Activated CD4-positive, alpha-beta T cell treated with anti-CD3 and anti-CD28 coated beads for 48 hours (primary cell): ENCODE results near the gene KLK7.

ENCODE experiments used
- DNase-seq: peaks from one replicate; pipeline ENCODE4 v3.0.0-alpha.2; 2020

The KLK7 gene

DNA sequence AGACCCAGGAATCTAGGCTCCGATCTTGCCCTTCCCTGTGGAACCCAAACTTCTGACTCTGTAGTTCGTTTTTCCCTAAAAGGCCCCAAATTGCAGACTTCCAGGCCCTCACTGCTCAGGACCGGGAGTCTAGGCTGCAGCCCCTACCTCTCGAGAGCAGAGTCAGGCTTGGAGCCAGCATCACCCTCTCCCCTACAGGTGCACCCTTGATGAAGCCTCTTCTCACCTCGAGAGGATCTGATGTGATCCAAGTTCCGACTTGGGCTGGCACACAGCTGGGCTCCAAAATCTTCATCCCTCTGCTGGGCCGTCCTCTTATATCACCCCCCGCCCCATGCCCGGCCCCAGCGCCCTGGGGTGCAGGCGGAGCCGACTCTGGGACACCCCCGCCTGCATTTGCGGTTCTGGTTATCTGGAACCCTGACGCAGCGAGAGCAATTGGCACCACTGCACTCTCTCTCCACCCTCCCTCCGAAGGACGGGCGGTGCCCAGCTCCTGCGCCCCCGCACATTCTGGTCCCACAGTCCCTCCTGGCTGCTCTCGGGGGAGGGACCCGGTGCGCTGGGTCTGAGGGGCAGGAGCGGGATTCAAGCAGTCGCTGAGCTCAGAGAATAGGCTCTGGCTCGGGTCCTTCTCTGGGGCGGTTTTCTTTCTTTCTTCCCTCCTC lies at the start of gene KLK7:
Gene KLK7, minus strand, starts transcription at position 293 of the 668 bp plus-strand sequence. CDS start 1,518 bp downstream, outside the sequence.
- no peak for DNase-seq

DNA sequence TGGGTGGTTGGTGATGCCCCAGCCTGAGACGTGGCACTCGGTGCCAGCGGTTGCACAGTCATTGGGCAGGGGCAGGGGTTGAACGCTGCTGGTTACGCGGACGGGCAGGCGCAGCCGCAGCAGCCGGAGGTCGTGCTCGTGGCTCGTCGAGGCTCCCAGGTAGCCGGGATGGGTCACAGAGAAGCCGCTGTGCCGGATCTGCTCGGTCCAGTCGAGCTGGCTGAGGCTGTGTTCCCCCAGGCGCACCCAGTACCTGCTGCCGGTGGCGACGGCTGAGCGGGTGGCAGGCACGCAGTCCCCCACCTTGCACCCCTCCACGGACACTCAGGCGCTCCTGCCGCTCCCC lies 48.1 kb upstream of the KLK7 start:
- no peak for DNase-seq

DNA sequence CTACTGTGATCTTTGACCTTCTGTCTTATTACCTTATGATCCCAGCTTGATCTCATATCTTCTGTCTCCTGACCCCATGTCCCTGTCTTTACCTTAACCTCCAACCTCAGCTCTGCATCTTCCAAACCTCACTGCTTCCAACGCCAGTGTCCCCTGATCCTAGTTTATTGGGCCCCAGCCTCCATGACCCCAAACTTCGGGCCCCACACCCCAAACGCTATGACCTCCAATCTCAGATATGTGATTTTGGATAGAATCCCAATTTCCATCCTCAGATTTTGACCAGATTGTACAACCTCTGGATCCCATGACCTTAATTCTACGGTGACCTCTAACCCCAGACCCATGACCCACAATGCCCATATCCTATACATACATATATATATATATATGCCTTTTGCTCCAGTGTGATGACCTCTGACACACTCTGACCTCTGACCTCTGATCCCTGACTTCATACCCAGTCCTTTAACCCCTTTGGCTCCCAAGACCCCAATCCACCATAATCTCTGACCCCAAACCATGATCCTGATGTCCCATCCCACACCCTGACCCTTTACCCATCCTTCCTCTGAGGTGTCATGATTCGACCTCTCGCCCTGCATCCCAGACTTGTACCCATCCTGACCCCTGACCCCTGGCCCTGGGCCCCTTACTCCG lies 47.6 kb upstream of the KLK7 start:
- DNase-seq: no peak

DNA sequence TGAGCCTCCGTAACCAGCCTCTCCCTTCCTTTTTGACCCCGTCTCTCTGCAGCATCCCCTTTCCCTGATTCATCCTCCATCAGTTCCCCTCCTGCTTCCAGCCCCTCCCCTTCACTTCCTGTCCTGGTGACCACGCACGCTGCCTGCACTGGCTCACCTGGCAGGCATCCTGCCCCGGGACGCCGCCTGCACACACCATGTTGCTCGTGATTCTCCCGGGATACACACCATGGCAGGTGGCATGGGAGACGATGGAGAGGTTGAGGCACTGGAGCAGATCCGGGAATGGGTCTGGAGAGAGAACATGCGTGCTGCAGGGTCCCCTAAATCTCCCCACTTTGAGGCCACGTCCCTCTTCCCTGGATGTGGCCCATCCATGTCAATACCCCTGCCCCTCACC lies 46.9 kb upstream of the KLK7 start:
- no peak for DNase-seq

DNA sequence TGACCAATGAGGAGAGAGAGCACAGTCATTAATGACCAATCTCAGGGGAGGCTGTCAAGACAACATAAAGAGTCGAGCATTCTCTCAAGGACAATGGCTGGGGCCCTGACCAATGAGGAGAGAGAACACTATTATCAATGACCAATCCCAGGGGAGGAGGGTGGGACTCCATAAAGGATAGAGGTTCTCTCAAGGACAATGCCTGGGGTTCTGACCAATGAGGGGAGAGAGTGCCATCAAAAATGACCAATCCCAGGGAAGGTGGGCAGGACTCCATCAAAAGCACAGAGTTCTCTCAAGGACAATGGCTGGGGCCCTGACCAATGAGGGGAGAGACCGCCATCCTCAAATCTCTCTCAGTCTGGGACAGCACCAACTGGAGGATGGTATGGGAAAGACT lies 46.0 kb upstream of the KLK7 start:
- DNase-seq: no peak

DNA sequence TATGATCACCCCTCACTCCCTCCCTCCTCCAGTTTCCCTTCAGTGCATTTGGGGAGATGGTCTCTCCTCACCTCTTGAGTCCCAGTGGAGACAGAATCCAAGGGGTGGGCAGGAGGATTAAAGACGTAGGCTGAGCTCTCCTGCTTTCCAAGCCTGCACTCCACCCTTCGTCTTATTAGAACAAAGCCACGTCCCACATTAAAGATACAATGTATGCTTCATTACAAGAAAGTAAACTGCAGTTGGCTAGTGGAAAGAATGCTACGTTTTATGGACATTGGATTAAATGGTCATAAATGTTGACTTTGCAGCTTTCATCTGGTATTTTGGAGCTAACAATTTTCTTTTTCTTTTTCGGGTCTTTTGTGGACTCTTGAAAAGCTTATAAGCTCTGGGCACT lies 44.2 kb upstream of the KLK7 start:
- no peak for DNase-seq

DNA sequence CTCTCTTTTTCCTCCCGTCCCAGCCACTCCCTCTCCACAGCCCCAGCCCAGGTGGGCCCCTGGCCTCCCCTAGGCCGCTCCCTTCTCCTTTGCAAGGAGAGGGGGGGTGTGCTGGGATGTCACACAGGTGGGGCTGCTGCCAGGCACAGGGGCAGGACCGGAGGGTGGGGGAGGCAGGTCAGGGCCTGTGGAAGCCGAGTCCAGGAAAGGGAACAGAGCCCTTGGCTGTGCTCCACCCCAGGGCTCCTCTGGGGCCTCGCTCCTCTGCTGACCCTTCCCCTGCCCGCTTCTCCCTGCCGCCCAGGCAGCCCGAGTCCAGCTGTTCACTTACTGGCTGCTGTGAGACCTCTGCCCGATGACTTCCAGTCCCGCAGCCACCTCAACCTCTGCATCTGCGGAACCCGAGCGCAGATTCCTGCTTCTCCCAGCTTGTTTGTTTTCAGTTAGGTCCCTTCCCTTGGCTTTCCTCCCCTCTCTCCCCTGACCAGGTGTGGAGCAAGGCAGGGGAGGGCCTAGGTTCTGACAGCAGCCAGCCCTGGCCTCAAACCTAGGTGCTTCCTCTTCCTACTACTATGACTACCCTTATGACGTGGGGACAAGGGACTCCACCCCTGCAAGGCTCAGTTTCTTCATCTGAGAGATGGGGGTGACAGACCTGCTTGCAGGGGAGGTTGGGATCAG lies 43.5 kb upstream of the KLK7 start:
- DNase-seq: no peak

DNA sequence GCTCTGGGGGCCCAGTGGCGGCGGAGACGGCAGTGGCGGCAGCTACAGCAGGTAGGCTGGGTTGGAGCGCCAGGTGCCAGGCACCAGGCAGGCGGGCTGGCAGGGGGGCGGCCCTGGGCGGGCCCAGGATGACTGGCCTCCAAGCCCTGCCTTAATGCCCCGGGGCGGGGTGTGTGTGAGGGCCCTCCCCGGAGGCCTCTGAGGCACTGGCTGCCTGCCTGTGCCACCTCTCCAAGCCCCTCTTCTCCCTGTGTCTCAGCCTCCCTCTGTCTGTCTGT lies 42.8 kb upstream of the KLK7 start, which contains the start of gene KLK11:
Gene KLK11, minus strand, starts transcription at position 63 of the 278 bp plus-strand sequence. CDS start 985 bp downstream, outside the sequence.
- no peak for DNase-seq

DNA sequence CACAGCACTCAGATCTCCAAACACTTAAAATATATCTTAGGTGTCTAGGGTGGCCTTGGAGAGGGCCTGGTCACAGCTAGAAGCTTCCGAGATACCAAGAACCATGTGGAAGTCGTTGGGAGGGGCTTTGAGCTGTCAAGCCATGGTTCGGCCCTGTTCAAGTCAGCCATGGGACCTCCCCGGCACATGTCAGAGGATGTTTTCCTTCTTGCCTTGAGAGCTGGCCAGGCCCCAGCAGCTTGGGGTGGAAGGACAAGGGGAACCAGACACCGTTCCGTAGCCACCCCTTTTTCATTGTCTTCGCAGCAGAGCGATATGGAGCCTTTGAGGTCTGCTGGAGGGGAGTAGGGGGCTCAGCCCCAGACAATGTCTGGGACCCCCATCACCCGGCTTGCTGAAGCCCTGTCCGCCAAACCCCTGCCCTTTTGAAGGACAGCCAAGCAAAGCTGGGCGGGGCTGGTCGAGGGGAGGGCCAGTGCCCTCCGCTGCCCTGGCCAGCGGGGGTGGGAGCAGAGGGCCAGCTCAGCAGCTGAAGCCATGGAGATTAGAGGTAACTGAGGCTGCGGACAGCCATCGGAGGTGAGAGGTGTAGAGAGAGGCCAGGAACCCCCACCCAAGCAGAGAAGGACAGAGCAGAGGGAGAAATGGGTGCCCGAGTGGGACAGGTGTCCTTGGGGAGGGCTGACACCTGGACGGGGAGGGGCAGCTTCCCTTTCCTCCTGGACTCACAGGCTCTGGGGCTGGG lies 42.3 kb upstream of the KLK7 start:
- DNase-seq: no peak

DNA sequence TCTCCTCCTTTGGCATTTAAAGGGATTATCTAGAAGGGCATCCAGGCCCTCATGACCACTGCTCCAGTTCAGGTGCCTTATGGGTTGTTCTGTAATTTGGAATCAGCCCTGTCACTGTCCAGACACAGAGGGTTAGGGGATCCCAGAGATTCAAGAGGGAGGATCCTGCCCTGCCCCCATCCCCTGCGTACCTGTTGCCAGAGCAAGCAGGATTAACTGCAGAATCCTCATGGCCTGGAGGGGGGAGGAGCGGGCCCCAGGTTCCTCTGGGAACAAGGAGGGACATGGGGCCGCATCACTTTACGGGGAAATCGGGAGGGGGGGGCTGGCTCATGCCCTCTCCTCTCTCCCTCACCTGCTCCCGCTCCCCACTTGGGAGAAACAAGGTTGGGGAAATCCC lies 41.7 kb upstream of the KLK7 start:
- DNase-seq: no peak

DNA sequence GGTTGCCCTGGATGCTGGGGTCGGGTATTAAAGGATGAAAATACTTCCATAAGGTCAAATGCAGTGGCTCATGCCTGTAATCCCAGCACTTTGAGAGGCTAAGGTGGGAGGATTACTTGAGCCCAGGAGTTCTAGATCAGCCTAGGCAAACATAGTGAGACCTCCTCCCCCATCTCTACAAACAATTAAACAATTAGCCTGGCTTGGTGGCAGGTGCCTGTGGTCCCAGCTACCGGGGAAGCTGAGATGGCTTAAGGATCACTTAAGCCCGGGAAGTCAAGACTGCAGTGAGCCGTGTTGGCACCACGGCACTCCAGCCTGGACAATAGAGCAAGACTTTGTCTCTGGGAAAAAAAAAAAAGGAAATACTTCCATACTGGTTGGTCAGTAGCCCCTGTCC lies 41.2 kb upstream of the KLK7 start:
- no peak for DNase-seq

DNA sequence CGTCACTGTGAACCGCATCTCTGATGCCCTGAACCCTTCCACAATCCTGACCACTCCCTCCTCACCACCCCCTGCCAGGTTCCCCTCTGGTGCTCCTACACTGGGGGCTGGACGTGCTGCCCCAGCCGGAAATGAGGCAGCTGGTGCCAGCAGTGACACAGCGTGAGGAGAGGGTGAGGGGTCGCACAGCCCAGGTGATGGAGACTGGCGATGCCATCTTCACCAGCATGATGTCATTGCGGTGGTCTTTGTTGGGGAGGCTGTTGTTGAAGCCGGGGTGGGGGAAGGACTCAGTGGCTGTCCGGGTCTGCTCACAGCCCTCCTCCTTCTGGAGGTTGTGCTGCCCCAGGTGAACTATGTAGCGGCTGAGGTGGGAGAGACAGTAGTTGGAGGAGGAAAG lies 40.2 kb upstream of the KLK7 start:
- no peak for DNase-seq

DNA sequence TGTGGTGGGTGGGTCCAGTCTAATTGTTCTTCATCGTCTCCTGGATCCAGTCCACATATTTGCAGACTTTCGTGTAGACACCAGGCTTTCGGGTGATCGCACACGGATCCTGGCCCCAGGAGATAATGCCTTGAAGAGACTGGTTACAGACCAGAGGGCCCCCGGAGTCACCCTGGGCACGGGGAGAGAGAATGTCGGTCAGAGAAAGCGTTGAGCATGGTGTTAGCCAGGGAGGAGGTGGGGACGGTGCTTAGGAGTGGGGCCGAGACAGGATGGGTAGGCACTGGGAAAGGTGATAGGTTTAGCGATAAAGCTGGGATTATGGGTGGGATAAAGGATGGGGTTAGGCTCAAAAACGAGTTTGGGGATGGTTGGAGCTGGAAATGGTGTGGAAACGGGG lies 38.8 kb upstream of the KLK7 start:
- DNase-seq: no peak

DNA sequence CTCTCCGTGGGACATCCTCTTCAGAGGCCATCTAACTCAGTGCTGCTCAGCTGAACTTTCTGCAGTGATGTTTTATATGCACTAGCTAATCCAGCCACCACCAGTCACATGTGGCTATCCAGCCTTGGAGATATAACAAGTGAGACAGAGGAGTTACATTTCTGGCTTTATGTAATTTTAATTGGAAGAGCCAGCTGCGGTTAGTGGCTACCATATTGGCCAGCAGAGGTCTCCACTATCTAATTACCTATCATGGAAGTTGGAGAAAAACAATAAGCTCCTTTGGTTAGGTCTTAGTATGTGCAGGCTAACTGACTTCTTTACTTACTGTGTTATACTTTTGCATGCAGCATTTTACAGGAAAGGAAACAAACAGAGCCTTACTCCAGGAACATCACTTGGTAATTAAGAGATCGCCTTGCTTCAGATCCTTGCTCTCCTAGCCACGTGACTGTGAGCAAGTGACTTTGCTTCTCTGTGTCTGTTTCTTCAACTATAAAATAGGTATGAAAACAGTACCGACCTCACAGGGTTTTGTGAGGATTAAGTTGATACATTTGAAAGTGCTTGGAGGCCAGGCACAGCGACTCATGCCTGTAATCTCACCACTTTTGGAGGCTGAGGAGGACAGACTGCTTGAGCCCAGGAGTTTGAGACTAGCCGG lies 37.4 kb upstream of the KLK7 start:
- no peak for DNase-seq

DNA sequence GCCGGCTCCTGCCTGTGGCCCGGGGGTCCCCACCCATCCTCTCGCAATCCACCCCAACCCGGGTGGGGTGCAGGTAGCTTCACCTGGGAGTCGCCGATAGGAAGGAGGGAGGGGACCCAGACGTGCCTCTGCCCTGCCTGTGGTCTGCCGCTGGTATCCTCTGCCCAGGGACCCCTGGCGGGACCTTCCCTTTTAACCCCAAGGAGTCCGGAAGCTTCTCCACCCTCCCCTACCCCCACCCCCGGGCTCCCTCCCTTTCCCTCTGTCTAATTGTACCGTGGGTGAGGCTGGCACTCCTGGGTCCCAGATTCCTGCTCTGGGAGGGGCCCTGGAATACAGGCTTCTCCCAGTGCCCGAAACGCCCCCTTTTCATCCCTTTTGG lies 35.8 kb upstream of the KLK7 start, which contains the start of gene KLK10:
Gene KLK10, minus strand, starts transcription at position 166 of the 382 bp plus-strand sequence. CDS start 579 bp downstream, outside the sequence.
- no peak for DNase-seq

DNA sequence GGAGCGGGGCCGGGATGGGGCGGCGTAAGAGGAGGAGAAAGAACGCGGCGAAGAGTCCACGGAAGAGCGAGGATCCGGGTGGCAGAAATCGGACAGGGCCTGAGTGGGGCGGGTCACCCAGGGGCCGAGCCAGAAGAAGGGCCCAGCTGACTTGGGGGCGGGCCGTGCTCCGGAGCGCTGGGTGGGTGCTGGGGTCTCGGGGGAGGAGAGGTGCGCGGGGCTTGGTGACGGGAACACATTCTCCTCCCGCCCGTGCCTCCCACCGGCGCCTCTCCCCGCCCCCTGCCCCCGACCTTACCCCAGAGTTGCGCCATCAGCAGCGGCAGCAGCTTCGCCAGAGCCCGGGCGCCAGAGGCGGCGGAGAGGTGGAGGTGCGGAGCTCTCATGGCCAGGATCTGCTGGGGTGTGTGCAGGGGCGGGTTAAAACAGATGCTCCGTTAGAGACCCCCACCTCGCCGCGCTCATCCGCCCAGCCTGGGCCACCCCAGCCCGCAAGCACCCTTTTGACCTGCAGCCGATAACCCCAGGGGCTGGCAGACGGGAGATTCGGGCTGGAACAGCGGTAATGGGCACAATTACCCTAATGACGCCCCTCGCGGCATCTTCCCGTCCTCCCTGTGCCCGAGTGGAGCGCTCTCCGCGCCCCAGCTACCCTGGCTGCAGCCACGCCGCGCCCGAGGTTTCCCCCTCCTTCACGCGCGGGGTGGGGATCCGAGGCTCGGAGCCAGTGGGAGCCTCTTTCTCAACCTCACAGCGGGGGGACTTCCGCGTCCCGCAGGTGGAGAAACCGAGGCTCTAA lies 35.2 kb upstream of the KLK7 start:
- DNase-seq: no peak

DNA sequence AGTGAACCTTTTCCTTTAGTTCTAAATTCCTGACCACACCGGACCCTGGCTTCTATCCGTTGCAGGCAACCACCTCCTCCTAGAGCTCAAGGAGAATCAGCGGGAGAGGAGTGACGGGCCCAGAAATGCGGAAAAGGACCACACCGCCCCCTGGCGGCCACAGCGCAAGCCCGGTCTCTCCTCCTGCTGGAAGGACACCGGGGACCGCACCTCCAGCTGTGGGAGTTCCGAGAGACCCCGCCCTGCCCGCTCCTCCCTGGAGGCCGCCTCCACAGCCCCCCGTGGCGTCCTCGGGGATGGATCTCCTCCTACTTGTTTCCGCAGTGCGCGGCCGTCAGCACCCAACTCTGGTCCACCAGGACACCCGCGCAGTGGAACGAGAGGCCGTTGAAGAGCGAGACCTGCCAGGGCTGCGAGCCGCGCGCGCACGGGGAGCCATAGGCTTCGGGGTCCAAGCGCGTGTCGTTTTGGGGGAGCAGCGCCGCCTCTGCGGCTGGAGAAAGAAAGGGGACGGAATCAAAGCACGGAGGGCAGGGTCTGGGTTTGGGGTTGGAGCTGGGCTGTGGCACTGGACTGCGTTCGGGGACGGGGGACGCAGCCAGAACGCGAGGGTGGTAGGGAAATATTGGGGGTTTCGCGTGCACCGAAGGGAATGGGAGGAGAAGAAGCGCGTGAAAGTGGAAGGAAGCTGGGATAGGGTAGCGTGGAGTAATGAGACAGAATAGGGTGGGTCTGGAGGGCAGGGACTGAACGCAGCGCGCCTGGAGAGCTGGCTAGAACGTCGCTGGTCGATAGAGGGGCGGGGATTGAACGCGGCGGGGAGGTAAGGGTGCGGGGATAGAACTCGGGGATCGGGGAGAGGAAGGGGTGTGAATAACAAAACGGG lies 33.3 kb upstream of the KLK7 start:
- peak; percentile 86 for DNase-seq

DNA sequence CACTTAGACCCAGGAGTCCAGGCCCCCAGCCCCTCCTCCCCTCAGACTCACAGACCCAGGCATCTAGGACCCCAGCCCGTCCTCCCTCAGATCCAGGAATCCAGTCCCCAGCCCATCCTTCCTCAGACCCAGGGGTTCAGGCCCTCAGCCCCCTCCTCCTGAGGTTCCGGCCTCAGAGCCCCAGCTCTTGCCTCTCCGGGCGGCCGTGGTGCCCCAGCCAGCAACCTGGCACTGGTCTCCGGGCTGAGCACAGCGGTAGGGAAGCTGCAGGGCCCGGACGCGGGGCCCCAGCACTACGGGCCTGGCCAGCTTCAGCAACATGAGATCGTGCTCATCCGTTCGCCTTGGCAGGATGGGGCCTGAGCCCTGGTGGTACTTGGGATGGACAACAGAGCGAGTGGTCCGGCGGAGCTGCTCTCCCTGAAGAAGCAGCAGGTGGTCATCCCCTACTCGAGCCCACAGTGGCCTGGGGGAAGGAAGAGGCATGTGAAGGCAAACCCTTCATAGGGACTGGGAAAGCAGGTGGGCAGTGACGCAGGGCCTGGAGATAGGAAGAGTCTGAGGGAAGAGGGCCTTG lies 32.1 kb upstream of the KLK7 start:
- no peak for DNase-seq

DNA sequence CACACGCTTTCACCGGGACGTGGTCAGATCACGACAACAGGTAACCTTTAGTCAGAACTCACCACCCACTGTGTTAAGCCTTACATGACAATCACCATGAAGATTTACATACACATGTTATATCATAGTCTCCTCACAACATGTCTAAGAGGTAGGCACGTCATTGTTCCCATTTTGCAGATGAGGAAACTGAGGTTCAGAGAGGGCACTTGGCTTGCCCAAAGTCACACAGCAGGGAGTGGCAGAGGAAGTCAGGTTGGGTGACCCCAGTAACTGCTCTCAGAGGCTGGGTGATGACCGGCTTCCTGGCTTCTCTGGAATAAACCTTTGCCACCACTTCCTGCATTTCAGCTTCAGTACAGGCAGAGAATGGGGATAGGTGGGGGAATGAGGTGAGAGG lies 30.5 kb upstream of the KLK7 start:
- DNase-seq: no peak

DNA sequence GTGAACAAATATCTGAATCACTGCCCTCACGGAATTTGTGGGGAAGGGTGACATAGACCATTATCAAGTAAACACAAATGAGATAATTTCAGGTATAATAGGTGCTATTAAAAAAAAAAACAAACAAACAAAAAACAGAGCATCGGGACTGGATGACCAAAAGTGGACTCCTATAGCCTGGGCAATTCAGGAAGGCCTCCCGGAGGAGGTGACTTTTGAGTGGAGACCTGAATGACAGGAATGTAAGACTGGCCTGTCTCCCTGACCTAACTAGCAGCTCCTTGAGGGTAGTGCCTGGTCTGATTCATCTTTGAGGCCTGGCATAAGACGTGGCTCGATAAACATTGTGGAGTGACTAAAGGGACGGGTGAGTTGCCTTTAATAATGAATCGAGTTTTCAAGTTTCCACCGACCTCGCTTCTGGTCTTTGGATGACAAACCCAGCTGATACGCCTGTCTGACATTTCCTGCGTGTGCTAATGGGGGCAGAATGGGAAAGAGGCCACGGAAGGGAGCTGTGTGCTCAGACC lies 29.0 kb upstream of the KLK7 start:
- no peak for DNase-seq
